Loucy (cell line): Measurements from ENCODE around the gene RNPEPL1.
"Not testable (repeated sequence)": the region's sequence is repeated elsewhere in the genome, so short reads cannot be mapped to it uniquely, and the experiment has no call there.

Experiments
- H2AFZ ChIP-seq: fragments of 200-600 bp; sonication (generic); 2 replicates; pipeline ENCODE4 v1.6.0; 2016; ENCODE audit warnings: antibody characterized with exemption, mild to moderate bottlenecking, low read length, moderate library complexity
- H3F3A ChIP-seq: fragments of 200-600 bp; 2 replicates; pipeline ENCODE4 v1.6.0; 2016; ENCODE audit warnings: antibody characterized with exemption, low read depth, mild to moderate bottlenecking
- H3K27me3 ChIP-seq: fragments of 200-600 bp; sonication (generic); 2 replicates; pipeline ENCODE4 v1.6.1; 2014; ENCODE audit warnings: low read length, mild to moderate bottlenecking; ENCODE audit not compliant: insufficient read depth, poor library complexity, severe bottlenecking
- H3K36me3 ChIP-seq: fragments of 200-600 bp; sonication (generic); 2 replicates; pipeline ENCODE4 v1.6.1; 2016; ENCODE audit warnings: low read length; ENCODE audit not compliant: insufficient read depth
- H3K4me1 ChIP-seq: fragments of 200-600 bp; sonication (generic); 2 replicates; pipeline ENCODE4 v1.5.1; 2014; ENCODE audit warnings: low read length, mild to moderate bottlenecking; ENCODE audit not compliant: insufficient read depth, poor library complexity, severe bottlenecking
- H3K4me2 ChIP-seq: fragments of 200-600 bp; sonication (generic); 2 replicates; pipeline ENCODE4 v1.6.0; 2014; ENCODE audit warnings: antibody characterized with exemption, low read length, low read depth, mild to moderate bottlenecking; ENCODE audit not compliant: poor library complexity, severe bottlenecking
- H3K4me3 ChIP-seq: fragments of 200-600 bp; sonication (generic); 2 replicates; pipeline ENCODE4 v1.5.1; 2014; ENCODE audit warnings: low read length, mild to moderate bottlenecking, mixed read lengths; ENCODE audit not compliant: poor library complexity, severe bottlenecking
- H3K79me2 ChIP-seq: fragments of 200-600 bp; sonication (generic); 2 replicates; pipeline ENCODE4 v1.6.1; 2014; ENCODE audit warnings: low read length; ENCODE audit not compliant: insufficient read depth
- H3K9ac ChIP-seq: fragments of 200-600 bp; sonication (generic); 2 replicates; pipeline ENCODE4 v1.6.0; 2014; ENCODE audit warnings: mild to moderate bottlenecking, low read depth, low read length, moderate library complexity; ENCODE audit not compliant: poor library complexity, severe bottlenecking
- H3K9me2 ChIP-seq: fragments of 200-600 bp; sonication (generic); replicated peaks from 2 replicates; pipeline ENCODE4 v1.6.1; 2016; ENCODE audit warnings: low read depth, low read length, mixed read lengths
- H3K9me3 ChIP-seq: fragments of 200-600 bp; sonication (generic); 2 replicates; pipeline ENCODE4 v1.6.1; 2014; ENCODE audit warnings: mild to moderate bottlenecking, antibody characterized with exemption, low read length, low read depth; ENCODE audit not compliant: insufficient read depth
- H4K20me1 ChIP-seq: fragments of 200-600 bp; sonication (generic); 2 replicates; pipeline ENCODE4 v1.6.0; 2014; ENCODE audit warnings: antibody characterized with exemption, low read length, mild to moderate bottlenecking; ENCODE audit not compliant: insufficient read depth, poor library complexity, severe bottlenecking
- CTCF ChIP-seq: fragments of 200-600 bp; sonication (generic); conservative IDR thresholded peaks from 2 replicates; pipeline ENCODE4 v1.5.1; 2014; ENCODE audit warnings: mild to moderate bottlenecking, antibody characterized with exemption, low read length
- EZH2phosphoT487 ChIP-seq: fragments of 200-600 bp; IDR thresholded peaks from 2 replicates; pipeline ENCODE4 v1.6.1; 2018; ENCODE audit warnings: antibody characterized with exemption, mild to moderate bottlenecking, moderate library complexity, borderline replicate concordance

The RNPEPL1 gene

GRCh38 chr2:240560480-240561324 is 7.6 kb upstream of the RNPEPL1 start:
- H3K9me3 ChIP-seq, result no peaks in the 10 kb centered on the region
- H3K79me2 ChIP-seq, result peaks cover 76% of the 10 kb centered on the region
- H3K4me3 ChIP-seq, result peak overlapping the region; percentile 87
- TF ChIP-seq EZH2phosphoT487 (no peak), CTCF (0 out of 2 replicates have a peak, but pooled peaks have one; percentile 18)
- peaks cover 4% of the 10 kb centered on the region; the same call in 1 of the 2 replicates for H3K36me3 ChIP-seq
- H3F3A ChIP-seq, result no peaks in the 10 kb centered on the region
- no peaks in the 10 kb centered on the region for H3K27me3 ChIP-seq
- peaks cover 25% of the 10 kb centered on the region for H4K20me1 ChIP-seq
- peak overlapping the region; percentile 63 for H2AFZ ChIP-seq
- H3K9ac ChIP-seq, result peak overlapping the region; percentile 98
- H3K4me1 ChIP-seq, result peaks cover 47% of the 10 kb centered on the region
- peak overlapping the region; percentile 89 for H3K4me2 ChIP-seq
- H3K9me2 ChIP-seq, result no peaks in the 10 kb centered on the region

GRCh38 chr2:240561325-240561971 is 6.8 kb upstream of the RNPEPL1 start:
- H3K4me2 ChIP-seq, result peak overlapping the region; percentile 85
- peaks cover 4% of the 10 kb centered on the region; the same call in 1 of the 2 replicates for H3K36me3 ChIP-seq
- H3K27me3 ChIP-seq, result no peaks in the 10 kb centered on the region
- no peaks in the 10 kb centered on the region for H3K9me3 ChIP-seq
- peaks cover 25% of the 10 kb centered on the region for H4K20me1 ChIP-seq
- peak overlapping the region; percentile 87 for H3K4me3 ChIP-seq
- TF ChIP-seq EZH2phosphoT487, result no peak
- peaks cover 68% of the 10 kb centered on the region for H3K79me2 ChIP-seq
- no peaks in the 10 kb centered on the region for H3K9me2 ChIP-seq
- H3K4me1 ChIP-seq, result peaks cover 47% of the 10 kb centered on the region
- H3K9ac ChIP-seq, result peak overlapping the region; percentile 98
- H2AFZ ChIP-seq, result no peak overlapping the region
- no peaks in the 10 kb centered on the region for H3F3A ChIP-seq

- not testable (repeated sequence) for H3K4me2 ChIP-seq, H3K4me3 ChIP-seq
- peaks cover 62% of the 10 kb centered on the region for H3K79me2 ChIP-seq
Observed at GRCh38 chr2:240563231-240563630, 5.1 kb upstream of the RNPEPL1 start.

GRCh38 chr2:240563951-240564560 is 4.2 kb upstream of the RNPEPL1 start:
- Histone ChIP-seq H3K9ac (peak overlapping the region; percentile 85), H3K9me2 (no peaks in the 10 kb centered on the region), H3K9me3 (no peaks in the 10 kb centered on the region), H3F3A (no peaks in the 10 kb centered on the region), H3K4me2 (peak overlapping the region; percentile 96), H3K4me3 (no peak overlapping the region), H3K36me3 (peaks cover 4% of the 10 kb centered on the region; the same call in 1 of the 2 replicates), H3K27me3 (no peaks in the 10 kb centered on the region), H3K79me2 (peaks cover 57% of the 10 kb centered on the region), H2AFZ (no peak overlapping the region), H4K20me1 (peaks cover 11% of the 10 kb centered on the region), H3K4me1 (peaks cover 56% of the 10 kb centered on the region)
- TF ChIP-seq EZH2phosphoT487, result no peak
- TF ChIP-seq CTCF, result no peak

More at GRCh38 chr2:240563231-240563630, 5.1 kb upstream of the RNPEPL1 start:
- H3K9me2 ChIP-seq, H3K27me3 ChIP-seq, H3K9me3 ChIP-seq, H3K9ac ChIP-seq, H3F3A ChIP-seq, H3K36me3 ChIP-seq, H2AFZ ChIP-seq: not testable (repeated sequence)
- peaks cover 18% of the 10 kb centered on the region for H4K20me1 ChIP-seq
- H3K4me1 ChIP-seq, result peaks cover 58% of the 10 kb centered on the region
